Lower lobe of right lung (tissue), 2 donors: ENCODE data around the gene DENND5A. TPM values are rescaled to one million over a fixed set of nuclear protein-coding genes. Genes with fewer than 3 reads are reported as not detected.
A peak's percentile ranks its signal among the peaks of the same experiment; 100 is the strongest.

Experiments
- ATAC-seq, 2 donors: fragments of 200-7000 bp; cut with Tn5 transposase; one replicate each; pipeline ENCODE4 v1.9.1; 2020 to 2022; ENCODE audit warnings: mild to moderate bottlenecking in 2 of 2, moderate library complexity in 2 of 2
- DNase-seq: peaks from one replicate; pipeline ENCODE4 v3.0.0-alpha.2; 2020
- H3K27ac ChIP-seq: fragments of 200-600 bp; one replicate; pipeline ENCODE4 v1.8.0; 2022
- H3K27me3 ChIP-seq: fragments of 200-600 bp; one replicate; pipeline ENCODE4 v1.8.0; 2022; ENCODE audit warnings: low read depth
- H3K36me3 ChIP-seq: fragments of 200-600 bp; one replicate; pipeline ENCODE4 v1.8.0; 2022; ENCODE audit warnings: mild to moderate bottlenecking
- H3K4me1 ChIP-seq: fragments of 200-600 bp; one replicate; pipeline ENCODE4 v1.8.0; 2022
- H3K4me3 ChIP-seq: fragments of 200-600 bp; one replicate; pipeline ENCODE4 v1.8.0; 2022; ENCODE audit warnings: mild to moderate bottlenecking
- H3K9me3 ChIP-seq: fragments of 200-600 bp; one replicate; pipeline ENCODE4 v1.8.0; 2022
- intact Hi-C: fragments of 100-400 bp; cut with DNase I; formaldehyde crosslinking; loops from one replicate; pipeline ENCODE4 v1.11.0; 2022
- total RNA-seq: library from RNA; stranded (reverse); fragmentation: NEBNext Ultra II Directional; extraction: Animal tissue kit (Norgen Biotek cat#: 25700); gene quantifications from one replicate; pipeline ENCODE4 v1.2.1, GENCODE V29; 2021
- TF ChIP-seq, protein P1 (sequence below): fragments of 200-600 bp; IDR thresholded peaks from one replicate; pipeline ENCODE4 v1.8.0; 2022; ENCODE audit warnings: antibody characterized with exemption, mild to moderate bottlenecking
- donor health status: DM: no; HTN: yes; CAD: no; lungs with severe emphysema.

The DENND5A gene
- total RNA-seq, 1 donor from 2014 or later: 97.5 TPM

DNA sequence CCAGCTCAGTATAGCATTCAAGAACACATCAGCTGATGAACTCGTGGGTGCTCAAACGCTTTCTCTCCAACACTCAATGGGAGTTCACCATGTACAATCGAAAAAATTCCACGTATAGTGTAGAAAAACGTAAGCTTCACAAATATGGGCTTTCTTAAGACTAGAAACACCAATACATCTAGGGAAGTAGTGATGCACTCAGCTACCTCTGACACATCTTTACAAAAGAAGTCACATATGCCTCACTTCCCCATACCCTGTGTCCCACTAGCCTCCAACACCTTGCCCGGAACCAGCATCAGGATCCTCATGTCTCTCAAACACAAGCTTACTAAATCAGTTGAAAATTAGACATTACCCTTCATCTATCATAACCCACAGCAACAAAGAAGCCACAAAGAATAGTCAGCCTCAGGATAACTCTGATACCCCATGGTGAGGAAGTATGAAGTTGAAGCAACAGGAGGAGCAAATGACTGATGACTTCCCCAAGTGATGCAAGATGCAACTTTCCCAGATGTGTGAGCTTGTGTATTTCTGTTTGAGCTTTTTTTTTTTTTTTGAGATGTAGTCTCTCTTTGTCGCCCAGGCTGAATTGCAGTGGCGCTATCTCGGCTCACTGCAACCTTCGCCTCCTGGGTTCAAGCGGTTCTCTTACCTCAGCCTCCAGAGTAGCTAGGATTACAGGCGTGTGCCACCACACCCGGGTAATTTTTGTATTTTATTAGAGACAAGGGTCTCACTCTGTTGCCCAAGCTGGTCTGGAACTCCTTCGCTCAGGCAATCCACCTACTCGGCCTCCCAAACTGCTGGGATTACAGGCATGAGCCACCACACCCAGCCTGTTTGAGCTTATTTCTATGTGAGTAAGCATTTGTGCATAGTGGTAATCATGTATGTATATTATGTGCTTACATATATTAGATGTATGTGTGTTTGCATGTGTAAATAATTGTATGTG, 8.5 kb upstream of the DENND5A start:
- TF ChIP-seq, protein P1, sequence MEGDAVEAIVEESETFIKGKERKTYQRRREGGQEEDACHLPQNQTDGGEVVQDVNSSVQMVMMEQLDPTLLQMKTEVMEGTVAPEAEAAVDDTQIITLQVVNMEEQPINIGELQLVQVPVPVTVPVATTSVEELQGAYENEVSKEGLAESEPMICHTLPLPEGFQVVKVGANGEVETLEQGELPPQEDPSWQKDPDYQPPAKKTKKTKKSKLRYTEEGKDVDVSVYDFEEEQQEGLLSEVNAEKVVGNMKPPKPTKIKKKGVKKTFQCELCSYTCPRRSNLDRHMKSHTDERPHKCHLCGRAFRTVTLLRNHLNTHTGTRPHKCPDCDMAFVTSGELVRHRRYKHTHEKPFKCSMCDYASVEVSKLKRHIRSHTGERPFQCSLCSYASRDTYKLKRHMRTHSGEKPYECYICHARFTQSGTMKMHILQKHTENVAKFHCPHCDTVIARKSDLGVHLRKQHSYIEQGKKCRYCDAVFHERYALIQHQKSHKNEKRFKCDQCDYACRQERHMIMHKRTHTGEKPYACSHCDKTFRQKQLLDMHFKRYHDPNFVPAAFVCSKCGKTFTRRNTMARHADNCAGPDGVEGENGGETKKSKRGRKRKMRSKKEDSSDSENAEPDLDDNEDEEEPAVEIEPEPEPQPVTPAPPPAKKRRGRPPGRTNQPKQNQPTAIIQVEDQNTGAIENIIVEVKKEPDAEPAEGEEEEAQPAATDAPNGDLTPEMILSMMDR: no peak
- peaks cover 2% of the 10 kb centered on the region for H3K36me3 ChIP-seq
- ATAC-seq (peak; percentile 65 to 78), DNase-seq (no peak)
- peak overlapping the region; percentile 31 for H3K27ac ChIP-seq
- intact Hi-C loops: no loop called here
- H3K4me1 ChIP-seq: peaks cover 8% of the 10 kb centered on the region
- H3K4me3 ChIP-seq: no peak overlapping the region
- H3K27me3 ChIP-seq: no peaks in the 10 kb centered on the region
- no peaks in the 10 kb centered on the region for H3K9me3 ChIP-seq

DNA sequence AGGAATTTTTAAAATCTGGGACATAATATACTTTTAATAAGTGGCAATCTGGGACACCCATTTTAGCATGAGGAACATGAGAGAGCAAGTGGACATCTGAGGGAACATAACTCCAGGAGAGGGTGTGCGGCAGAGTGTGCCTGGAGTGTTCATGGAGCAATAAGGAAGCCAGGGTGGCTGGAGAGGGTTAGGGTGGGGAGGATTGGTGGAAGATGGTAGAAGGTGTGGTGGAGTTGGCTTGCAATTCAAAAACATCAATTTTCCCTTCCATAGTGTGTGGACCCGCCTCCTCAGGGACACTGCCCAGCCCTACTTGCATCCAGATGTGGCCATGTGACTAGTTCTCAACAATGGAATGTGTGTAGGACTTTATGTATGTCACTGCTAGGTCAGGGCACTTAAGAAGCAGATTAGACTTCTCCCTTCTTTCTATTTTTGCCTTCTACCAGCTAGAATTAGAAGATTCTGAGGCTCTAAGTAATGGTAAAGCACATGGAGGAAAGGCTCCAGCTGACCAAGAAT, 4.4 kb upstream of the DENND5A start:
- ATAC-seq (no peak), DNase-seq (no peak)
- TF ChIP-seq, protein P1: no peak
- Histone ChIP-seq H3K9me3 (no peaks in the 10 kb centered on the region), H3K27me3 (no peaks in the 10 kb centered on the region), H3K4me1 (peaks cover 8% of the 10 kb centered on the region), H3K36me3 (no peaks in the 10 kb centered on the region), H3K4me3 (no peak overlapping the region), H3K27ac (no peak overlapping the region)
- intact Hi-C loops: no loop called here

DNA sequence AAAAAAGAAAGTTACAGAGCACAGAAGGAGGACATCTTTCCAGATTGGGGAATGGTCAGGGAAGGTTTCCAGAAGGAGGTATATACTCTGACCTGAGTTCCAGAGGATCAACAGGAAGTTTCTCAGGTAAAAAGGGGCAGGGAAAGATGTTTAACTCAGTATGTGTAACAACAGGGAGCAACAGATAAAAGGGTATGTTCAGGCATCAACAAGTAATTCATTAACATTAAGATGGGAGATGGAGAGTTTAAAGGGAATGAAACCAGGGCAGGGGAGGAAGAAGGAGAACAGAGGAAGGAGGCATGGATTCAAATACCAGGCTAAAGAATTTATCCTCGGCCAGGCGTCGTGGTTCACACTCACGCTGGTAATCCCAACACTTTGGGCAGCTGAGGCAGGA, 2.5 kb upstream of the DENND5A start:
- Histone ChIP-seq H3K36me3 (no peaks in the 10 kb centered on the region), H3K4me3 (no peak overlapping the region), H3K27ac (no peak overlapping the region), H3K9me3 (no peaks in the 10 kb centered on the region), H3K4me1 (peaks cover 13% of the 10 kb centered on the region), H3K27me3 (no peaks in the 10 kb centered on the region)
- no peak for DNase-seq
- intact Hi-C loops: no loop called here
- TF ChIP-seq, protein P1: no peak
- ATAC-seq: no peak

DNA sequence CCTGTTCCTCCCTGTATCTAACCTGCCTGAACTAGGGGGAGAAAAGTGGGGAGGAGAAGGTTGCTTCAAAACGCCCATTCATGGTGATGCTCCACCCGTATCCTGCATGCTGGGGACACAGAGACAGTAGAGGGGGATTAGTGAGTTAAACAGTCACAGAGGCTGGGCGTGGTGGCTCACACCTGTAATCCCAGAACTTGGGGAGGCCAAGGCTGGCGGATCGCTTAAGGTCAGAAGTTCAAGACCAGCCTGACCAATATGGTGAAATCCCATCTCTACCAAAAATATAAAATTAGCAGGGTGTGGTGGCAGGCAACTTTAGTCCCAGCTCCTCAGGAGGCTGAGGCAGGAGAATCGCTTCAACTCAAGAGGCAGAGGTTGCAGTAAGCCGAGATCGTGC, 1.8 kb upstream of the DENND5A start:
- ATAC-seq (no peak), DNase-seq (no peak)
- Histone ChIP-seq H3K9me3 (no peaks in the 10 kb centered on the region), H3K27me3 (no peaks in the 10 kb centered on the region), H3K4me1 (peaks cover 20% of the 10 kb centered on the region), H3K27ac (no peak overlapping the region), H3K36me3 (no peaks in the 10 kb centered on the region), H3K4me3 (no peak overlapping the region)
- TF ChIP-seq, protein P1: no peak
- intact Hi-C loops: no loop called here

DNA sequence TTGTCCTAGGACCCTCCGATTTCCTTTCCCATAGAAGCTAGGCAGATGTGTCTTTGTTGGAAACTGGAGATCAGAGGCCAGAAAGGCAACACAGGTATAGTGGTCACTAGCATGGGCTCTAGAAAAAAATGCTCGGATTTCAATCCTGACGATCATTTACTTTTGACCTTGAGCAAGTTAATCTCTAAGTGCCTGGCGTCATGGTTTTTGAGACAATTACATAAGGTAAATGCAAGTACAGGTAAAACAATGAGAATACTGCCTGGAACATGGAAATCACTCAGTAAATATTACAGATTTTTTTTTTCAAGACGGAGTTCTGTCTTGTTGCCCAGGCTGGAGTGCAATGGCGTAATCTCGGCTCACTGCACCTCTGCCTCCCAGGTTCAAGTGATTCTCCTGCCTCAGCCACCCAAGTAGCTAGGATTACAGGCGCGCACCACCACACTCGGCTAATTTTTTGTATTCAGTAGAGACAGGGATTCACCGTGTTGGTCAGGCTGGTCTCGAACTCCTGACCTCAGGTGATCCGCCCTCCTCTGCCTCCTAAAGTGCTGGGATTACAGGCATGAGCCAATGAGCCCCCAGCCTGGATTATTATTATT, 1.1 kb upstream of the DENND5A start:
- Histone ChIP-seq H3K27me3 (no peaks in the 10 kb centered on the region), H3K27ac (peak overlapping the region; percentile 93), H3K4me1 (peaks cover 25% of the 10 kb centered on the region), H3K36me3 (no peaks in the 10 kb centered on the region), H3K9me3 (no peaks in the 10 kb centered on the region), H3K4me3 (peak overlapping the region; percentile 87)
- DNase-seq (no peak), ATAC-seq (peak in 1 of 2 donors; percentile 42)
- TF ChIP-seq, protein P1: no peak
- intact Hi-C loops: no loop called here
